H1 (cell line): ENCODE results near the gene PREX1. TPM values are rescaled to one million over a fixed set of nuclear protein-coding genes. Genes with fewer than 3 reads are reported as not detected.

ENCODE experiments used
- CTCF ChIA-PET: fragments of 300-600 bp; sonication (Branson Sonifier 250); formaldehyde crosslinking; loops from one replicate; lab custom pipeline; 2021; ENCODE audit not compliant: partially characterized antibody; lab: Charles Lee
- POLR2A ChIA-PET: fragments of 300-600 bp; sonication (Branson Sonifier 250); formaldehyde crosslinking; loops from one replicate; lab custom pipeline; 2021; ENCODE audit warnings: inconsistent platforms; ENCODE audit not compliant: partially characterized antibody; lab: Charles Lee
- DNase-seq, 2 experiments: peaks; one replicate each; pipeline versions ENCODE4 v3.0.0 to v3.0.0-alpha.2; 2010 to 2022; ENCODE audit warnings: low spot score in 2 of 2, low read depth in 1 of 2, mixed read lengths in 1 of 2
- FAIRE-seq: peaks from 2 replicates; lab custom pipeline; 2011; peaks lifted over from hg19 to GRCh38; lab: Jason Lieb, UNC
- H2AFZ ChIP-seq: 2 replicates; pipeline ENCODE4 v1.8.1; 2012; ENCODE audit warnings: low read length, inconsistent platforms
- H2AK5ac ChIP-seq: 2 replicates; pipeline ENCODE4 v1.6.1; 2013; ENCODE audit warnings: low read depth, low read length
- H2BK120ac ChIP-seq: replicated peaks from 2 replicates; pipeline ENCODE3; 2013; ENCODE audit warnings: low read depth, low read length, inconsistent platforms
- H2BK12ac ChIP-seq: 2 replicates; pipeline ENCODE4 v1.6.1; 2013; ENCODE audit warnings: low read depth, low read length
- H2BK15ac ChIP-seq: 2 replicates; pipeline ENCODE4 v1.6.1; 2013; ENCODE audit warnings: low read length
- H2BK20ac ChIP-seq: 2 replicates; pipeline ENCODE4 v1.6.1; 2013; ENCODE audit warnings: low read length
- H2BK5ac ChIP-seq: 2 replicates; pipeline ENCODE4 v1.6.1; 2013; ENCODE audit warnings: low read depth, low read length
- H3K14ac ChIP-seq: 2 replicates; pipeline ENCODE4 v1.6.1; 2013; ENCODE audit warnings: inconsistent platforms; ENCODE audit not compliant: insufficient read length
- H3K18ac ChIP-seq: 2 replicates; pipeline ENCODE4 v1.6.1; 2013; ENCODE audit warnings: low read length; ENCODE audit errors: extremely low read depth
- H3K23ac ChIP-seq: 2 replicates; pipeline ENCODE4 v1.6.1; 2013; ENCODE audit warnings: inconsistent platforms; ENCODE audit not compliant: insufficient read length
- H3K23me2 ChIP-seq: 2 replicates; pipeline ENCODE4 v1.6.1; 2013; ENCODE audit warnings: low read depth, low read length
- H3K27ac ChIP-seq: 2 replicates; pipeline ENCODE4 v1.6.1; 2011; ENCODE audit warnings: low read depth, low read length, inconsistent platforms
- H3K27me3 ChIP-seq, 4 experiments: replicated peaks in 1 of 4; 1 replicate in 1 of 4; 2 replicates in 3 of 4; pipeline versions ENCODE4 v1.6.1 to v1.8.1; 2011 to 2013; ENCODE audit warnings: low read length in 3 of 4, mild to moderate bottlenecking in 3 of 4, inconsistent platforms in 2 of 4, mixed read lengths in 2 of 4, moderate library complexity in 1 of 4; ENCODE audit not compliant: control insufficient read depth in 3 of 4, insufficient read depth in 3 of 4; ENCODE audit errors: extremely low read depth in 1 of 4
- H3K36me3 ChIP-seq, 4 experiments: 2 replicates each; pipeline versions ENCODE4 v1.6.1 to v1.8.1; 2011 to 2013; ENCODE audit warnings: mild to moderate bottlenecking in 4 of 4, low read length in 3 of 4, moderate library complexity in 2 of 4, control low read depth in 1 of 4, inconsistent platforms in 1 of 4; ENCODE audit not compliant: insufficient read depth in 4 of 4, control insufficient read depth in 2 of 4
- H3K4ac ChIP-seq: replicated peaks from 2 replicates; pipeline ENCODE3; 2013; ENCODE audit warnings: low read length, low read depth, mixed read lengths, inconsistent platforms; ENCODE audit not compliant: insufficient read length
- H3K4me1 ChIP-seq, 4 experiments: replicated peaks in 1 of 4; 1 replicate in 1 of 4; 2 replicates in 3 of 4; pipeline versions ENCODE4 v1.6.1 to v1.8.1; 2011 to 2013; ENCODE audit warnings: low read length in 3 of 4, inconsistent platforms in 2 of 4, mixed read lengths in 1 of 4; ENCODE audit not compliant: insufficient read depth in 4 of 4, control insufficient read depth in 3 of 4
- H3K4me2 ChIP-seq, 2 experiments: 2 replicates each; pipeline versions ENCODE4 v1.6.1 to v1.8.1; 2011 to 2013; ENCODE audit warnings: low read depth in 2 of 2, low read length in 2 of 2, control low read depth in 1 of 2, inconsistent platforms in 1 of 2, mild to moderate bottlenecking in 1 of 2; ENCODE audit not compliant: insufficient read depth in 1 of 2
- H3K4me3 ChIP-seq, 4 experiments: fragments of 200-600, 300-600 bp in 1 of 4; sonication (generic), shearing (Covaris generic), sonication (Bioruptor Twin) in 1 of 4; 2 replicates each; pipeline versions ENCODE4 v1.5.1 to v1.8.1; 2011 to 2016; ENCODE audit warnings: low read length in 4 of 4, low read depth in 3 of 4, control low read depth in 2 of 4, inconsistent platforms in 2 of 4, mild to moderate bottlenecking in 2 of 4, mixed read lengths in 1 of 4, moderate library complexity in 1 of 4; ENCODE audit not compliant: insufficient read depth in 2 of 4; ENCODE audit errors: extremely low read depth in 1 of 4
- H3K56ac ChIP-seq: replicated peaks from 2 replicates; pipeline ENCODE3; 2013; ENCODE audit warnings: low read depth, mild to moderate bottlenecking, mixed read lengths, low read length, inconsistent platforms; ENCODE audit not compliant: insufficient read length
- H3K79me1 ChIP-seq: 2 replicates; pipeline ENCODE4 v1.6.1; 2013; ENCODE audit warnings: low read depth, low read length, control low read depth
- H3K79me2 ChIP-seq, 2 experiments: 2 replicates each; pipeline versions ENCODE4 v1.6.1 to v1.8.1; 2012 to 2013; ENCODE audit warnings: low read length in 2 of 2, mild to moderate bottlenecking in 2 of 2, inconsistent platforms in 1 of 2; ENCODE audit not compliant: insufficient read depth in 2 of 2, control insufficient read depth in 1 of 2
- H3K9ac ChIP-seq, 4 experiments: replicated peaks in 1 of 4; 1 replicate in 1 of 4; 2 replicates in 3 of 4; pipeline versions ENCODE4 v1.6.1 to v1.8.1; 2011 to 2013; ENCODE audit warnings: low read depth in 3 of 4, low read length in 3 of 4, control low read depth in 2 of 4, mild to moderate bottlenecking in 2 of 4, moderate library complexity in 2 of 4, inconsistent platforms in 1 of 4; ENCODE audit errors: extremely low read depth in 1 of 4
- H3K9me3 ChIP-seq, 2 experiments: 2 replicates each; pipeline versions ENCODE4 v1.6.1 to v1.8.1; 2012 to 2013; ENCODE audit warnings: mild to moderate bottlenecking in 2 of 2, moderate library complexity in 2 of 2, control low read depth in 1 of 2, inconsistent platforms in 1 of 2, low read depth in 1 of 2, low read length in 1 of 2, mixed read lengths in 1 of 2; ENCODE audit not compliant: insufficient read depth in 2 of 2
- H4K20me1 ChIP-seq, 2 experiments: replicated peaks in 1 of 2; 2 replicates each; pipeline versions ENCODE3 to v1.8.1; 2011 to 2013; ENCODE audit warnings: inconsistent platforms in 2 of 2, low read length in 2 of 2, mild to moderate bottlenecking in 1 of 2; ENCODE audit not compliant: insufficient read depth in 2 of 2, control insufficient read depth in 1 of 2
- H4K5ac ChIP-seq: 2 replicates; pipeline ENCODE4 v1.6.1; 2013; ENCODE audit warnings: low read length, low read depth, mixed read lengths, inconsistent platforms; ENCODE audit not compliant: insufficient read length
- H4K8ac ChIP-seq: 2 replicates; pipeline ENCODE4 v1.8.0; 2013; ENCODE audit warnings: mild to moderate bottlenecking, moderate library complexity, low read length, inconsistent platforms; ENCODE audit not compliant: insufficient read depth; ENCODE audit errors: extremely low read depth
- H4K91ac ChIP-seq: replicated peaks from 2 replicates; pipeline ENCODE3; 2013; ENCODE audit warnings: low read length, mixed read lengths, inconsistent platforms; ENCODE audit not compliant: insufficient read length
- ASH2L ChIP-seq: fragments of 200-600, 300-600 bp; sonication (generic); IDR thresholded peaks from one replicate; pipeline ENCODE4 v1.7.1; 2017; ENCODE audit warnings: low read length
- BRCA1 ChIP-seq: IDR thresholded peaks from 2 replicates; pipeline ENCODE4 v1.6.1; 2012; ENCODE audit warnings: low read depth, low read length, improper control_type of control experiment
- CREB1 ChIP-seq: IDR thresholded peaks from 2 replicates; pipeline ENCODE4 v1.6.1; 2012; ENCODE audit warnings: inconsistent platforms
- KDM1A ChIP-seq: fragments of 200-600, 300-600 bp; sonication (generic); IDR thresholded peaks from 2 replicates; pipeline ENCODE4 v1.7.1; 2016; ENCODE audit warnings: mild to moderate bottlenecking, low read length, borderline replicate concordance
- MAX ChIP-seq: IDR thresholded peaks from 2 replicates; pipeline ENCODE4 v1.6.1; 2012; ENCODE audit warnings: inconsistent platforms
- NANOG ChIP-seq: IDR thresholded peaks from 2 replicates; pipeline ENCODE4 v1.6.1; 2011; ENCODE audit warnings: low read length, low read depth, mild to moderate bottlenecking, inconsistent platforms; ENCODE audit not compliant: insufficient read depth, poor library complexity, severe bottlenecking
- POLR2AphosphoS5 ChIP-seq: IDR thresholded peaks from 2 replicates; pipeline ENCODE4 v1.6.1; 2011; ENCODE audit warnings: low read depth, low read length
- RAD21 ChIP-seq, 2 experiments: IDR thresholded peaks in 1 of 2; conservative IDR thresholded peaks in 1 of 2; 2 replicates each; pipeline ENCODE4 v1.6.1; 2011; ENCODE audit warnings: low read depth in 2 of 2, low read length in 2 of 2, improper control_type of control experiment in 1 of 2, inconsistent platforms in 1 of 2, mild to moderate bottlenecking in 1 of 2, moderate library complexity in 1 of 2
- SIRT6 ChIP-seq: IDR thresholded peaks from one replicate; pipeline ENCODE4 v1.7.1; 2012; ENCODE audit warnings: low read length, inconsistent platforms
- SRF ChIP-seq: IDR thresholded peaks from 2 replicates; pipeline ENCODE4 v1.6.1; 2011; ENCODE audit warnings: mild to moderate bottlenecking, low read depth, low read length, moderate library complexity
- TCF12 ChIP-seq: IDR thresholded peaks from 2 replicates; pipeline ENCODE4 v1.6.1; 2011; ENCODE audit warnings: low read depth, mild to moderate bottlenecking, low read length
- YY1 ChIP-seq: IDR thresholded peaks from 2 replicates; pipeline ENCODE4 v1.6.1; 2011; ENCODE audit warnings: low read depth, mild to moderate bottlenecking, low read length
- ZNF274 ChIP-seq: IDR thresholded peaks from 2 replicates; pipeline ENCODE4 v1.7.0; 2012; ENCODE audit warnings: low read length, borderline replicate concordance; ENCODE audit errors: extremely low read depth
- WGBS, 2 experiments: shearing (Covaris generic) in 1 of 2; methylation state at CpG; one replicate each; pipeline versions ENCODE4 v1.1.6 to v1.1.7; 2013 to 2015; ENCODE audit warnings: low lambda C conversion rate in 2 of 2, mixed read lengths in 2 of 2, inconsistent platforms in 1 of 2, low coverage in 1 of 2, missing lambda C conversion rate in 1 of 2; ENCODE audit not compliant: insufficient replicate concordance in 2 of 2, insufficient coverage in 1 of 2, insufficient read length in 1 of 2; ENCODE audit errors: extremely low coverage in 1 of 2, missing lambda C conversion rate in 1 of 2; 5-methylcytosine and 5-hydroxymethylcytosine counted together
- polyA plus RNA-seq, 7 experiments: library from polyadenylated mRNA; depleted of rRNA in 3 of 7; stranded (reverse) in 5 of 7; unstranded in 2 of 7; fragments of >200 nt in 5 of 7; fragments of 200-250 nt in 2 of 7; gene quantifications; 1 replicate in 5 of 7; 2 replicates in 1 of 7; 4 replicates in 1 of 7; pipeline versions ENCODE4 v1.2.1 to v1.2.3, GENCODE V29; 2011 to 2013; ENCODE audit warnings: missing spikeins in 2 of 7, mixed read lengths in 2 of 7
- total RNA-seq: library from RNA; stranded (reverse); fragmentation: NEBNext Ultra II Directional; extraction: Animal tissue kit (Norgen Biotek cat#: 25700); gene quantifications from 2 replicates; pipeline ENCODE4 v1.2.1, GENCODE V29; 2021

The PREX1 gene
- total and polyA plus RNA-seq, 2 of the 8 experiments (the other 6 are each of a cell fraction or from before 2014, with no cell fraction given) = 10.7 to 12.8 TPM

- WGBS, 2 experiments = 87% methylated on average over 11 of the region's 11 CpGs; no CpG with 5 or more reads in 1 of the 2 experiments
- no peak overlapping the region for H2BK12ac ChIP-seq
- H3K23me2 ChIP-seq = no peaks in the 10 kb centered on the region
- DNase-seq (no peak), FAIRE-seq (no peak)
- no peak overlapping the region; the same call in 1 of the 2 replicates for H2AFZ ChIP-seq
- H3K79me1 ChIP-seq = no peaks in the 10 kb centered on the region
- H3K14ac ChIP-seq = no peak overlapping the region
- H3K27ac ChIP-seq = no peak overlapping the region
- H2AK5ac ChIP-seq = no peak overlapping the region
- H3K4ac ChIP-seq = no peak overlapping the region
- H4K8ac ChIP-seq = no peak overlapping the region; the same call in 1 of the 2 replicates
- no peak overlapping the region for H3K18ac ChIP-seq
- peaks cover 0 to 13% (median under 1%) of the 10 kb centered on the region in 4 experiments; a peak in 4 of 7 replicates for H3K4me1 ChIP-seq
- no peaks in the 10 kb centered on the region for H3K36me3 ChIP-seq
- H3K23ac ChIP-seq = no peak overlapping the region
- H4K91ac ChIP-seq = no peak overlapping the region
- no peak overlapping the region for H2BK5ac ChIP-seq
- no peak overlapping the region for H2BK20ac ChIP-seq
- 0 out of 7 replicates have a peak, but pooled peaks cover 0 to 2% (median 0%) of the 10 kb centered on the region in 4 experiments for H3K27me3 ChIP-seq
- H4K20me1 ChIP-seq = no peaks in the 10 kb centered on the region
- no peak overlapping the region for H3K9ac ChIP-seq
- no peak overlapping the region for H3K4me3 ChIP-seq
- no peak overlapping the region for H4K5ac ChIP-seq
- ChIA-PET POLR2A (interaction anchor here (1.2 kb wide), 1 partner anchor 23 kb away, joined by 5 read pairs; the partner anchor contains the start of gene PREX1), CTCF (interaction anchor here (0.6 to 2.4 kb wide), 3 partner anchors 13 to 193 kb away, joined by 3 to 17 read pairs (median 3); no protein-coding TSS in a partner anchor)
- H3K56ac ChIP-seq = no peak overlapping the region
- H3K79me2 ChIP-seq = no peaks in the 10 kb centered on the region
- no peak overlapping the region for H3K4me2 ChIP-seq
- no peaks in the 10 kb centered on the region for H3K9me3 ChIP-seq
- no peak overlapping the region for H2BK15ac ChIP-seq
- H2BK120ac ChIP-seq = no peak overlapping the region
- TF ChIP-seq MAX (no peak), YY1 (no peak), KDM1A (no peak), ASH2L (no peak), BRCA1 (no peak), CREB1 (no peak), POLR2AphosphoS5 (no peak), SIRT6 (no peak), NANOG (no peak), RAD21 (IDR thresholded peaks at IDR 0.05 in 1 of 2, conservative IDR thresholded peaks at IDR 0.05 in 1 of 2; ENCODE audit: low read depth in 2 of 2, low read length in 2 of 2) (no peak), TCF12 (no peak), SRF (no peak), ZNF274 (no peak)
Measured at GRCh38 chr20:48850257-48850976, 22.6 kb upstream of the PREX1 start.
